ENCODE measurements around the gene AKR1C2.
"Not testable (repeated sequence)": the region's sequence is repeated elsewhere in the genome, so short reads cannot be mapped to it uniquely, and the experiment has no call there.

Gene AKR1C2

DNA sequence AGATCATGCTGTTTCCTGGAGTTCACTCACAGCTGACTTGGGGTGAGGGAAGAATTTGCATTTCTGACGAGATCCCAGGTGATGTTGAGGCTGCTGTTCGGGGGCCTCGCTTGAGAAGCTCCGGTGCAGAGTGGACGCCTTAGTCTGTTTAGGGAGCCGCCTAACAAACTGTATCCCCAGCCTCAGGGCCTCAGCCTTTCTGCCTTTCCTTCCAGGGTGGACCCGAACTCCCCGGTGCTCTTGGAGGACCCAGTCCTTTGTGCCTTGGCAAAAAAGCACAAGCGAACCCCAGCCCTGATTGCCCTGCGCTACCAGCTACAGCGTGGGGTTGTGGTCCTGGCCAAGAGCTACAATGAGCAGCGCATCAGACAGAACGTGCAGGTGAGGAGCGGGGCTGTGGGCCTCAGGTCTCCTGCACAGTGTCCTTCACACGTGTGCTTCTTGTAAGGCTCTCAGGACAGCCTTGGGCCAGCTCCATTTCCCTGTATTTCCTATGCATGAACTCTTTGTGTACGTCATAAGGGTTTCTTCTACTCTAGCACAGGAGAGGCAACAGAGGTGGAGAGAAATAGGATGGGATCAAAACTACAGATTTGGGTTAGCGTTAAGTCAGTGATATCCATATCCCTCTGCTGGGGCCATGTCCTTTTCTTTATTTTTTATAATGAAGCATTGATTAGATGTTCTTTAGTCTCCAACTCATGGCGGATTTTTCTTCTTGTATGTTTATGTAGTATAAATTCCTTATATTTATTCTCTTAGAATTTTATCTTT is 31.1 kb downstream of the AKR1C2 start:
- H3K4me1 ChIP-seq (ENCODE audit: low read length); H3K79me2 ChIP-seq (ENCODE audit: low read length); H3K27ac ChIP-seq (ENCODE audit: low read length); DNase-seq; H3K9me2 ChIP-seq (replicated peaks; ENCODE audit: insufficient read depth, low read length); H3K9me3 ChIP-seq (replicated peaks; ENCODE audit: insufficient read depth, low read length); H3K4me2 ChIP-seq (ENCODE audit: low read depth, low read length); H3K27me3 ChIP-seq (replicated peaks; ENCODE audit: insufficient read depth, low read length); H3K36me3 ChIP-seq (replicated peaks; ENCODE audit: insufficient read depth, low read length); H3F3A ChIP-seq (ENCODE audit: insufficient read depth, low read length); H3K9ac ChIP-seq (ENCODE audit: low read length); H2AFZ ChIP-seq (ENCODE audit: low read length); H4K20me1 ChIP-seq (ENCODE audit: insufficient read depth, low read length); H3K4me3 ChIP-seq (ENCODE audit: low read length): not testable (repeated sequence)

DNA sequence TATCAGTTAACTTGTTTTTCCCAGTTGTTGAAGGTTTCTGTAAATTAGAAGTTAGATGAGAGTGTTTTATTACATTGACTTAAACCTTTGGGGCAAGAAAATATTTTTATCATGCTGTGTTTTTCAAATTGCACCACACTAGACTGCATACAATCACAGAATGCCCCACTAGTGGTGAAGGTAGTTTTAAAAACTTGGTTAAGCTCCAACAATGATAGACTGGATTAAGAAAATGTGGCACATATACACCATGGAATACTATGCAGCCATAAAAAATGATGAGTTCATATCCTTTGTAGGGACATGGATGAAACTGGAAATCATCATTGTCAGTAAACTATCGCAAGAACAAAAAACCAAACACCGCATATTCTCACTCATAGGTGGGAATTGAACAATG is 33.3 kb downstream of the AKR1C2 start:
- H3K4me2 ChIP-seq (ENCODE audit: low read depth, low read length); H3K9ac ChIP-seq (ENCODE audit: low read length); H3F3A ChIP-seq (ENCODE audit: insufficient read depth, low read length); H3K79me2 ChIP-seq (ENCODE audit: low read length); H4K20me1 ChIP-seq (ENCODE audit: insufficient read depth, low read length); H3K27ac ChIP-seq (ENCODE audit: low read length); H3K27me3 ChIP-seq (replicated peaks; ENCODE audit: insufficient read depth, low read length); H2AFZ ChIP-seq (ENCODE audit: low read length); H3K4me1 ChIP-seq (ENCODE audit: low read length); DNase-seq; H3K36me3 ChIP-seq (replicated peaks; ENCODE audit: insufficient read depth, low read length); H3K9me2 ChIP-seq (replicated peaks; ENCODE audit: insufficient read depth, low read length); H3K4me3 ChIP-seq (ENCODE audit: low read length); H3K9me3 ChIP-seq (replicated peaks; ENCODE audit: insufficient read depth, low read length): not testable (repeated sequence)

DNA sequence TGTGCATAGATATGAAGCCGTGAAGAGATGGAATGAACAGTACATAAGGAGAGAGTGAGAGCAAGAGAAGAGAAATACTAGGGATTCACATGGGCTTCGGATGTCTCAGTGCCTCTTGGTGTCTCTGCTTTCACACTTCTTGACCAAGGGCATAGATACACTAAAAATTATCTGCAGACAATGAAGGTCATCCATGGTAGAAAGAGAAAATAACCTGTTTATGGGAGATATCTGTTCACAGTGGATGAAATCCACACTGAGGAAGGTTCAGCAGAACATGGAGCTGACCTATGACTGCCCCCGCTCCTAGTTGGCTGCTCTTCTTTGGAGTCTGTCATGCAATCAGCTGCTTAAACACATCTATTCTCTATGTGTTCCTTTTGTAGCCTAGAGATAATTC is 34.4 kb downstream of the AKR1C2 start:
- H3K9me3 ChIP-seq (replicated peaks; ENCODE audit: insufficient read depth, low read length); H3K4me3 ChIP-seq (ENCODE audit: low read length); H3K4me2 ChIP-seq (ENCODE audit: low read depth, low read length); H3K79me2 ChIP-seq (ENCODE audit: low read length); H3K27ac ChIP-seq (ENCODE audit: low read length); DNase-seq; H4K20me1 ChIP-seq (ENCODE audit: insufficient read depth, low read length); H3K36me3 ChIP-seq (replicated peaks; ENCODE audit: insufficient read depth, low read length); H3K27me3 ChIP-seq (replicated peaks; ENCODE audit: insufficient read depth, low read length); H3K4me1 ChIP-seq (ENCODE audit: low read length); H2AFZ ChIP-seq (ENCODE audit: low read length); H3K9me2 ChIP-seq (replicated peaks; ENCODE audit: insufficient read depth, low read length); H3K9ac ChIP-seq (ENCODE audit: low read length); H3F3A ChIP-seq (ENCODE audit: insufficient read depth, low read length): not testable (repeated sequence)

DNA sequence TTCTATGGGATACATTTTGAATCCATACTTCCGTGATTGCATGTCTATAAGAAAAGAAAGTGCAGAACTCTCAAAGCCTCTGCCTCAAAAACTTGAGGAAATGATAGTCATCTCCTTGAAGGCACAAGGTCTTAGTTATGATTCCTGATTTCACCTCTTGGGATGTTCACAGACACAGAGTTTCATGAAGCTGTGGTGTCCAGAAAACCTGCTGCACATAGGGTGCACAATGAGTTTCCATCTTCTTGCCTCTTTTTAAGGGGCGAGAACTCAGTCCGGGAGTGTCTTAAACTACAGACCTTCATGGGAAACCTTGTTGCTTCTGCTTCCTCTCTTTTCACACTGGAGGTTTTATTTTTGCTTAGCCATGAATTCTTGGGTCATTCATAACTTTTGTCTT is 36.5 kb downstream of the AKR1C2 start:
- not testable (repeated sequence) for H3K9me2 ChIP-seq (replicated peaks; ENCODE audit: insufficient read depth, low read length); H3F3A ChIP-seq (ENCODE audit: insufficient read depth, low read length); H3K4me2 ChIP-seq (ENCODE audit: low read depth, low read length); H2AFZ ChIP-seq (ENCODE audit: low read length); H3K27ac ChIP-seq (ENCODE audit: low read length); H3K27me3 ChIP-seq (replicated peaks; ENCODE audit: insufficient read depth, low read length); DNase-seq; H3K36me3 ChIP-seq (replicated peaks; ENCODE audit: insufficient read depth, low read length); H3K79me2 ChIP-seq (ENCODE audit: low read length); H3K9ac ChIP-seq (ENCODE audit: low read length); H4K20me1 ChIP-seq (ENCODE audit: insufficient read depth, low read length); H3K4me3 ChIP-seq (ENCODE audit: low read length); H3K4me1 ChIP-seq (ENCODE audit: low read length); H3K9me3 ChIP-seq (replicated peaks; ENCODE audit: insufficient read depth, low read length)

DNA sequence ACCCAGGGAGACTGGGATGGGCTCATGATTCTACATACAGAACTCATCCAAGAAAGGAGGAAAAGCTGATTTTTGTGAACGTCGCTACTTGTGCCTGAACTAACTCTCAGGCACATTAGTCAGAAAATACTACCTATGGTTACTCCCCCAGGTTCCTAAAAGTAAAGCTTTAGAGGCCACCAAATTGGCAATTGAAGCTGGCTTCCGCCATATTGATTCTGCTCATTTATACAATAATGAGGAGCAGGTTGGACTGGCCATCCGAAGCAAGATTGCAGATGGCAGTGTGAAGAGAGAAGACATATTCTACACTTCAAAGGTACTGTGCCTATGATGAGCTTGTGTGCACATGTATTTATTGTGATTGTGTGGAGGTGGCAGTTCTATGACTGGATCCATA is 37.9 kb downstream of the AKR1C2 start:
- H3K9me2 ChIP-seq (replicated peaks; ENCODE audit: insufficient read depth, low read length); H3K4me2 ChIP-seq (ENCODE audit: low read depth, low read length); H3K27me3 ChIP-seq (replicated peaks; ENCODE audit: insufficient read depth, low read length); H3K79me2 ChIP-seq (ENCODE audit: low read length); H4K20me1 ChIP-seq (ENCODE audit: insufficient read depth, low read length); DNase-seq; H3K4me1 ChIP-seq (ENCODE audit: low read length); H3K9ac ChIP-seq (ENCODE audit: low read length); H3K9me3 ChIP-seq (replicated peaks; ENCODE audit: insufficient read depth, low read length); H3F3A ChIP-seq (ENCODE audit: insufficient read depth, low read length); H3K27ac ChIP-seq (ENCODE audit: low read length); H2AFZ ChIP-seq (ENCODE audit: low read length); H3K36me3 ChIP-seq (replicated peaks; ENCODE audit: insufficient read depth, low read length); H3K4me3 ChIP-seq (ENCODE audit: low read length): not testable (repeated sequence)

DNA sequence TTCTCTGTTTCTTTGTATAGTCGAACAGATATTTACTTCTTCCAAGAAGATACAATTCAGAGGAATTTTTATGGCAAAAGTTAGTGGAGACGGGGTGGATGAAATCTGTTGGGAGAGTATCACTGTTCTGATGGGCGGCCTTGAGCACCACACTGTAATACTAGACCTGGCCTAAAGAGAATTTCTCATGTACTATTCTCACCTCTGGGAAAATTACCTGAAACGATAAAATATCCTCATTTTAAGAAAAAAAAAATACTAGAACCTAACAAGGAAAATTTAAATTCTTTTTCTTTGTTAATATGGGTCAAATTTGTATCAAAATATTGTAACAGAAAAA is 39.9 kb downstream of the AKR1C2 start:
- not testable (repeated sequence) for H3K36me3 ChIP-seq (replicated peaks; ENCODE audit: insufficient read depth, low read length); H3K4me1 ChIP-seq (ENCODE audit: low read length); H3K9me3 ChIP-seq (replicated peaks; ENCODE audit: insufficient read depth, low read length); H3K27ac ChIP-seq (ENCODE audit: low read length); H3K9me2 ChIP-seq (replicated peaks; ENCODE audit: insufficient read depth, low read length); H3K79me2 ChIP-seq (ENCODE audit: low read length); H3F3A ChIP-seq (ENCODE audit: insufficient read depth, low read length); DNase-seq; H2AFZ ChIP-seq (ENCODE audit: low read length); H3K9ac ChIP-seq (ENCODE audit: low read length); H3K4me2 ChIP-seq (ENCODE audit: low read depth, low read length); H4K20me1 ChIP-seq (ENCODE audit: insufficient read depth, low read length); H3K27me3 ChIP-seq (replicated peaks; ENCODE audit: insufficient read depth, low read length); H3K4me3 ChIP-seq (ENCODE audit: low read length)

DNA sequence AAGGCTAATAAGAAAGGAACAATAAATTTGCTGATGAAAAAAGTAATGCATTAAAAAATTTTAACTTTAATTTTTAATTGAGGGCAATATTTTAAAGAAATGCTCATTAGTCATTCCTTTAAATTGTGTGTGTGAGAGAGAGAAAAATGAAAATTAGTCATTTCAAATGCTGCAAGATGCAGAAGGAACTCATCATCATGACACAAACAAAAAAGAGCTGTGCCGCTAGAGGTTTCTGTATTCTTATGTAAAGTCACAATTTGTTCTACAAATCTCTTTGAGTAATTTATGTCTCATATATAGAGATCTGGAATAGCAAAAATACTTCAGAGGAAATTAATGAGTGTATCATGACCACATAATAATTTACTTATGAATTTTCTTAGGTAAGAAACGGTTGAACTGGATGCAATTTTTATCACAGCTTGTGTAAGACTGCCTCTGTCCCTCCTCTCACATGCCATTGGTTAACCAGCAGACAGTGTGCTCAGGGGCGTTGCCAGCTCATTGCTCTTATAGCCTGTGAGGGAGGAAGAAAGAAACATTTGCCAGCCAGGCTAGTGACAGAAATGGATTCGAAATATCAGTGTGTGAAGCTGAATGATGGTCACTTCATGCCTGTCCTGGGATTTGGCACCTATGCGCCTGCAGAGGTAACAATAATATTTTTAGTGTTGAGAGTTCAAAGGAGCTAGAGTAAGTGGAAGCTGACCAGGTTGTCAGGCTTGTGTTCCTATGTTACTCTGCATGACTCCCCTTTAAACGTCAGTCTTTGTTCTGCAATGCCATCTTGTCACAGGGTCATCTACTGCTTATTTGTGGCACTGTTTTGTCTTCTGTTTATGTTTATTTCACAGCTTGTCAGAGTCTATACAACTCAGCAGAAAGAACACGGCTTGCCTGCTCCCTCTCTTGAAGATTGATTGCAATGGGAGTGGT is 40.5 kb downstream of the AKR1C2 start, which contains the start of gene AKR1C1:
AKR1C1 (plus strand) TSS at position 540 of the 939 bp plus-strand sequence; CDS start at position 570, 30 bp downstream.
- not testable (repeated sequence) for H3K9me2 ChIP-seq (replicated peaks; ENCODE audit: insufficient read depth, low read length); H3K4me1 ChIP-seq (ENCODE audit: low read length); H3K27me3 ChIP-seq (replicated peaks; ENCODE audit: insufficient read depth, low read length); H3K4me2 ChIP-seq (ENCODE audit: low read depth, low read length); H3K4me3 ChIP-seq (ENCODE audit: low read length); H3K9ac ChIP-seq (ENCODE audit: low read length); H3K79me2 ChIP-seq (ENCODE audit: low read length); H4K20me1 ChIP-seq (ENCODE audit: insufficient read depth, low read length); H3F3A ChIP-seq (ENCODE audit: insufficient read depth, low read length); DNase-seq; H3K27ac ChIP-seq (ENCODE audit: low read length); H2AFZ ChIP-seq (ENCODE audit: low read length); H3K36me3 ChIP-seq (replicated peaks; ENCODE audit: insufficient read depth, low read length); H3K9me3 ChIP-seq (replicated peaks; ENCODE audit: insufficient read depth, low read length)

DNA sequence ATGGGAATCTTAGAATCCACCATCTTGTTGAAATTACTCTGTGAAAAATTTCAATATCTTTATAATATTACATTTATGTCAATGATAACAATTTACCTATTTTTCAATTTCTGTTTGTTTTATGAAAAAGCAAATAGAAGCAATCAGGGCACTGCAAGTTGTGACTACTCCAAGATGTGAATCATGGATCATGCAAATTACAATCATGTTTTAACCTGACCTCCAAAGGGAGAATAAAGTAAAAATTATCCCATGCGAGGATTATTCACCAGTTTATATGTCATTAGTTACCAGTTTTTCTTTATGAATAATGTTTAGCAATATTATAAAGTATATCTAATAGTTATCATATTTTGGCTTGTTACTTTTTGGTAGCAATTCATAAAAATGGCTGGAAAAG is 41.3 kb downstream of the AKR1C2 start:
- H3K79me2 ChIP-seq (ENCODE audit: low read length); H3K27ac ChIP-seq (ENCODE audit: low read length); H3K36me3 ChIP-seq (replicated peaks; ENCODE audit: insufficient read depth, low read length); H3K4me1 ChIP-seq (ENCODE audit: low read length); H3F3A ChIP-seq (ENCODE audit: insufficient read depth, low read length); DNase-seq; H3K27me3 ChIP-seq (replicated peaks; ENCODE audit: insufficient read depth, low read length); H3K4me2 ChIP-seq (ENCODE audit: low read depth, low read length); H3K9ac ChIP-seq (ENCODE audit: low read length); H3K9me2 ChIP-seq (replicated peaks; ENCODE audit: insufficient read depth, low read length); H2AFZ ChIP-seq (ENCODE audit: low read length); H3K4me3 ChIP-seq (ENCODE audit: low read length); H3K9me3 ChIP-seq (replicated peaks; ENCODE audit: insufficient read depth, low read length); H4K20me1 ChIP-seq (ENCODE audit: insufficient read depth, low read length): not testable (repeated sequence)

All from MM.1S (cell line).